Endothelial cell of umbilical vein (primary cell): ENCODE data around the gene CACNG5. TPM values are rescaled to one million over a fixed set of nuclear protein-coding genes. Genes with fewer than 3 reads are reported as not detected.

Source experiments
- BruUV-seq: library from RNA; stranded (reverse); fragments of 400-500 nt; replicated peaks from 2 replicates; lab custom pipeline; 2021; lab: Mats Ljungman, UMichigan
- CTCF ChIA-PET: fragments of 300-600, 350-600 bp; sonication (Branson Sonifier 250); formaldehyde crosslinking; loops from one replicate; lab custom pipeline; 2021; ENCODE audit warnings: antibody characterized with exemption, inconsistent platforms; lab: Charles Lee
- POLR2A ChIA-PET: fragments of 300-600, 350-600 bp; sonication (Branson Sonifier 250); formaldehyde crosslinking; loops from one replicate; lab custom pipeline; 2021; ENCODE audit warnings: antibody characterized with exemption, inconsistent platforms; lab: Charles Lee
- DNase-seq: peaks from one replicate; pipeline ENCODE4 v3.0.0-alpha.2; 2011; ENCODE audit warnings: low read depth, low spot score
- FAIRE-seq: peaks from 2 replicates; lab custom pipeline; 2011; peaks lifted over from hg19 to GRCh38; lab: Jason Lieb, UNC
- H2AFZ ChIP-seq: 2 replicates; pipeline ENCODE4 v1.6.0; 2012; ENCODE audit warnings: low read depth, low read length, control low read depth, inconsistent platforms
- H3K27ac ChIP-seq: 2 replicates; pipeline ENCODE4 v1.5.1; 2011; ENCODE audit warnings: low read depth, mild to moderate bottlenecking, control low read depth, low read length, moderate library complexity; ENCODE audit not compliant: insufficient read depth
- H3K27me3 ChIP-seq, 2 experiments: 2 replicates each; pipeline versions ENCODE4 v1.6.0 to v1.6.1; 2011; ENCODE audit warnings: low read length in 2 of 2, mixed read lengths in 1 of 2; ENCODE audit not compliant: control insufficient read depth in 2 of 2, insufficient read depth in 2 of 2
- H3K36me3 ChIP-seq, 2 experiments: 2 replicates in 1 of 2; 3 replicates in 1 of 2; pipeline ENCODE4 v1.5.1; 2011; ENCODE audit warnings: low read length in 2 of 2, mild to moderate bottlenecking in 1 of 2, moderate library complexity in 1 of 2; ENCODE audit not compliant: control insufficient read depth in 2 of 2, insufficient read depth in 2 of 2; ENCODE audit errors: extremely low read depth in 1 of 2
- H3K4me1 ChIP-seq: 3 replicates; pipeline ENCODE4 v1.5.1; 2011; ENCODE audit warnings: mild to moderate bottlenecking, low read length; ENCODE audit not compliant: control insufficient read depth, insufficient read depth; ENCODE audit errors: extremely low read depth
- H3K4me2 ChIP-seq: 2 replicates; pipeline ENCODE4 v1.6.1; 2011; ENCODE audit warnings: low read length, control low read depth, mixed read lengths; ENCODE audit not compliant: insufficient read depth
- H3K4me3 ChIP-seq, 3 experiments: fragments of 200-600 bp in 1 of 3; sonication (generic), shearing (Covaris generic) in 1 of 3; replicated peaks in 1 of 3; 2 replicates each; pipeline ENCODE4 v1.5.1; 2011 to 2016; ENCODE audit warnings: control low read depth in 3 of 3, low read length in 3 of 3, mild to moderate bottlenecking in 2 of 3, inconsistent platforms in 1 of 3, low read depth in 1 of 3, moderate library complexity in 1 of 3; ENCODE audit not compliant: insufficient read depth in 1 of 3
- H3K79me2 ChIP-seq: 2 replicates; pipeline ENCODE4 v1.6.0; 2012; ENCODE audit warnings: low read length, inconsistent platforms; ENCODE audit not compliant: control insufficient read depth, insufficient read depth
- H3K9ac ChIP-seq: replicated peaks from 2 replicates; pipeline ENCODE3; 2011; ENCODE audit warnings: low read length, control low read depth; ENCODE audit not compliant: insufficient read depth; ENCODE audit errors: extremely low read depth
- H3K9me1 ChIP-seq: replicated peaks from 3 replicates; pipeline ENCODE4 v1.6.0; 2011; ENCODE audit warnings: mild to moderate bottlenecking, low read length; ENCODE audit not compliant: control insufficient read depth, insufficient read depth; ENCODE audit errors: extremely low read depth
- H3K9me3 ChIP-seq: replicated peaks from 2 replicates; pipeline ENCODE4 v1.5.1; 2012; ENCODE audit warnings: low read length, inconsistent platforms; ENCODE audit not compliant: control insufficient read depth, insufficient read depth
- H4K20me1 ChIP-seq: replicated peaks from 2 replicates; pipeline ENCODE3; 2011; ENCODE audit warnings: mild to moderate bottlenecking, low read length; ENCODE audit not compliant: control insufficient read depth, insufficient read depth; ENCODE audit errors: extremely low read depth
- FOS ChIP-seq: IDR thresholded peaks from 2 replicates; pipeline ENCODE4 v1.6.1; 2011; ENCODE audit warnings: mild to moderate bottlenecking, low read length, moderate library complexity, borderline replicate concordance; ENCODE audit not compliant: insufficient read depth
- GATA2 ChIP-seq: IDR thresholded peaks from 2 replicates; pipeline ENCODE4 v1.7.0; 2011; ENCODE audit warnings: low read depth, mild to moderate bottlenecking, moderate library complexity, mixed read lengths, low read length; ENCODE audit not compliant: insufficient read length, insufficient read depth
- JUN ChIP-seq: IDR thresholded peaks from 2 replicates; pipeline ENCODE4 v1.6.1; 2011; ENCODE audit warnings: borderline replicate concordance, low read depth; ENCODE audit not compliant: insufficient read length, insufficient read depth
- MYC ChIP-seq: IDR thresholded peaks from one replicate; pipeline ENCODE4 v1.6.1; 2011; ENCODE audit warnings: mild to moderate bottlenecking, low read depth, low read length
- POLR2A ChIP-seq: IDR thresholded peaks from 2 replicates; pipeline ENCODE4 v1.6.1; 2012; ENCODE audit warnings: low read depth, mild to moderate bottlenecking, control low read depth, low read length
- POLR2AphosphoS5 ChIP-seq: IDR thresholded peaks from 2 replicates; pipeline ENCODE4 v1.6.1; 2012; ENCODE audit warnings: low read depth, mild to moderate bottlenecking, control low read depth, low read length, moderate library complexity; ENCODE audit not compliant: insufficient read depth
- dilution Hi-C: fragments of 300-500 bp; cut with MboI; formaldehyde crosslinking; loops from one replicate; pipeline ENCODE4 v1.15.0; 2019; ENCODE audit warnings: low sequenced_read_pairs; ENCODE audit not compliant: extremely low pct_ligation_motif_present
- intact Hi-C: fragments of 100-400 bp; cut with micrococcal nuclease; formaldehyde crosslinking; loops from one replicate; pipeline ENCODE4 v1.10.0; 2022
- polyA plus RNA-seq, 4 experiments: library from polyadenylated mRNA; depleted of rRNA in 3 of 4; stranded (reverse) in 3 of 4; unstranded in 1 of 4; fragments of >200 nt; gene quantifications; 2 replicates each; pipeline versions ENCODE4 v1.2.1 to v1.2.3, GENCODE V29; 2011 to 2012; ENCODE audit warnings: missing spikeins in 1 of 4
- total RNA-seq: library from RNA; stranded (reverse); gene quantifications from 2 replicates; pipeline ENCODE4 v1.2.3, GENCODE V29; 2021
- TF ChIP-seq, protein P1 (sequence below): IDR thresholded peaks from 2 replicates; pipeline ENCODE4 v1.6.1; 2011; ENCODE audit not compliant: insufficient read depth, insufficient read length

The CACNG5 gene
- total and polyA plus RNA-seq, 2 donors (not counting 3 experiments of a cell fraction or from before 2014, with no cell fraction given): not detected

DNA sequence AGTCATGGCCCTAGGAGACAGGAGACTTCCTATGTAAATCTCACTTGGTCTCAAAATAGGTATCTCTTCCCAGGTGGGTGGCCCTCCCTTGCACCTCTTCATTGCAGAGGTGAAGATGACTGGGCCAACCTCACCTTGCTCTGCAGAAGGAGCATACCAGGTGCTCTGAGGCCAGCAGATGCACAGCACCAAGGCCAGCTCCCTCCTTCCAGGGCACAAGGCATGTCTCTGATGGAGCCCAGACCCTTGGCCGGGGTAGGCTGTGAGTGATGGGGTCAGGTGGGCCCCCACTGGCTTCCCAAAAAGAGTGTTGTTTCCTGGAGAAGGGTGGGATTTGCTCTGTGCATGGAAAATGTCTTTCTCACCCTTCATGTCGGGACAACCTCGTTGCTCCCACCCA, 12.8 kb downstream of the CACNG5 start:
- no peaks in the 10 kb centered on the region for H4K20me1 ChIP-seq
- TF ChIP-seq, protein P1, sequence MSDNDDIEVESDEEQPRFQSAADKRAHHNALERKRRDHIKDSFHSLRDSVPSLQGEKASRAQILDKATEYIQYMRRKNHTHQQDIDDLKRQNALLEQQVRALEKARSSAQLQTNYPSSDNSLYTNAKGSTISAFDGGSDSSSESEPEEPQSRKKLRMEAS: no peak
- TF ChIP-seq JUN (no peak), POLR2AphosphoS5 (no peak)
- H3K4me2 ChIP-seq: no peak overlapping the region
- no peaks in the 10 kb centered on the region for H3K9me3 ChIP-seq
- no peaks in the 10 kb centered on the region for H3K9me1 ChIP-seq
- no peak overlapping the region for H2AFZ ChIP-seq
- H3K4me3 ChIP-seq: no peak overlapping the region
- DNase-seq: no peak
- ChIA-PET CTCF (interaction anchor here (0.6 kb wide), 2 partner anchors 352 to 451 kb away, joined by 3 read pairs; no protein-coding TSS in a partner anchor), POLR2A (no interaction called here)
- no peak overlapping the region for H3K9ac ChIP-seq
- no peaks in the 10 kb centered on the region for H3K36me3 ChIP-seq
- peaks cover 0 to 10% of the 10 kb centered on the region in 2 experiments for H3K27me3 ChIP-seq
- no peak for FAIRE-seq
- intact Hi-C loops: no loop called here
- no peaks in the 10 kb centered on the region for H3K4me1 ChIP-seq
- BruUV-seq: no TSS peak
- no peaks in the 10 kb centered on the region for H3K79me2 ChIP-seq
- no peak overlapping the region for H3K27ac ChIP-seq
- dilution Hi-C loops: no loop called here

DNA sequence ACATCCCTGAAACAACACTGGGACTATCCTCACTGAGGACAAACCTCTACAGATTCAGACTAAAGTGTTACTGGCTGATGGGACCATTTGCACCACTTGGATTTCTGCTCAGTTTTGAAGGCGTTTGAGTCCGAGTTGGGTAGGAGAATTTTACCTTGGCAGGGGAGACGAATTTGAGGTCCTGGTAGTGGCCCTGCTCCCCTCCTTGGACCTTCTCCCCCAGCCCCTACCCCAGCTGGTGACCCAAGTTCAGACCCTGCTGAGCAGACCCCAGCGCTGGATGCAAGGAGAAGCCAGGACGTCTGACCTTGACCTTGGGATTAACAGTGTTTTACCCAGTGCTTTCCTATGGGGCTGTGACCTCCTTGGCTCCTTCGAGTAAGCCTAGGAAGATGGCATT, 13.6 kb downstream of the CACNG5 start:
- no peaks in the 10 kb centered on the region for H3K9me3 ChIP-seq
- no peak overlapping the region for H3K27ac ChIP-seq
- no peaks in the 10 kb centered on the region for H3K9me1 ChIP-seq
- intact Hi-C loops (no loop called here), dilution Hi-C loops (no loop called here)
- H3K4me1 ChIP-seq: no peaks in the 10 kb centered on the region
- H2AFZ ChIP-seq: no peak overlapping the region
- no peaks in the 10 kb centered on the region for H4K20me1 ChIP-seq
- FAIRE-seq (no peak), DNase-seq (no peak)
- H3K27me3 ChIP-seq: peaks cover 0 to 10% of the 10 kb centered on the region in 2 experiments
- H3K79me2 ChIP-seq: no peaks in the 10 kb centered on the region
- no peak overlapping the region for H3K4me3 ChIP-seq
- no peak overlapping the region for H3K9ac ChIP-seq
- no peak overlapping the region for H3K4me2 ChIP-seq
- BruUV-seq: no TSS peak
- TF ChIP-seq JUN (no peak), POLR2A (no peak), MYC (no peak), FOS (no peak), GATA2 (no peak), POLR2AphosphoS5 (no peak)
- ChIA-PET POLR2A (no interaction called here), CTCF (no interaction called here)
- H3K36me3 ChIP-seq: no peaks in the 10 kb centered on the region
